HepG2 (cell line): ENCODE measurements around the gene PRDX2. TPM values are rescaled to one million over a fixed set of nuclear protein-coding genes. Genes with fewer than 3 reads are reported as not detected.

Experiments
- CENPT ChIP-seq: sonication (generic); formaldehyde crosslinking; IDR thresholded peaks from 2 replicates; pipeline ENCODE4 v1.8.0; 2022; ENCODE audit warnings: low read depth, mild to moderate bottlenecking, moderate library complexity, missing genetic modification reagents
- ELF4 ChIP-seq: sonication (generic); formaldehyde crosslinking; IDR thresholded peaks from 2 replicates; pipeline ENCODE4 v1.5.0; 2020; ENCODE audit warnings: missing genetic modification reagents, mild to moderate bottlenecking, moderate library complexity, borderline replicate concordance
- ELK4 ChIP-seq: sonication (generic); formaldehyde crosslinking; IDR thresholded peaks from 2 replicates; pipeline ENCODE4 v1.9.0; 2021; ENCODE audit warnings: missing genetic modification reagents, borderline replicate concordance
- FLYWCH1 ChIP-seq: sonication (generic); formaldehyde crosslinking; IDR thresholded peaks from 2 replicates; pipeline ENCODE4 v1.8.1; 2023; ENCODE audit warnings: mild to moderate bottlenecking, missing genetic modification reagents
- FOXA3 ChIP-seq: IDR thresholded peaks from 2 replicates; pipeline ENCODE4 v1.6.1; 2016; ENCODE audit warnings: missing genetic modification reagents, missing compliant biosample characterization
- HMG20B ChIP-seq: conservative IDR thresholded peaks from 2 replicates; pipeline ENCODE4 v1.6.1; 2016; ENCODE audit warnings: missing genetic modification reagents, missing compliant biosample characterization
- HOMEZ ChIP-seq: IDR thresholded peaks from 2 replicates; pipeline ENCODE4 v1.6.1; 2016; ENCODE audit warnings: low read depth
- NFIB ChIP-seq: sonication (generic); formaldehyde crosslinking; IDR thresholded peaks from 2 replicates; pipeline ENCODE4 v1.9.0; 2021; ENCODE audit warnings: missing genetic modification reagents, mild to moderate bottlenecking, borderline replicate concordance
- NR2F1 ChIP-seq, 2 experiments: fragments of 450-650 bp in 1 of 2; formaldehyde crosslinking in 1 of 2; IDR thresholded peaks; 2 replicates each; pipeline versions ENCODE4 v1.5.0 to v1.6.1; 2016 to 2020; ENCODE audit warnings: mild to moderate bottlenecking in 1 of 2, missing compliant biosample characterization in 1 of 2, missing genetic modification reagents in 1 of 2, moderate library complexity in 1 of 2
- NRL ChIP-seq: sonication (generic); formaldehyde crosslinking; IDR thresholded peaks from 2 replicates; pipeline ENCODE4 v1.5.0; 2020; ENCODE audit warnings: missing genetic modification reagents, mild to moderate bottlenecking, moderate library complexity, borderline replicate concordance
- POLR2AphosphoS5 ChIP-seq: IDR thresholded peaks from 2 replicates; pipeline ENCODE4 v1.6.1; 2012; ENCODE audit warnings: low read depth, low read length
- PPARG ChIP-seq: conservative IDR thresholded peaks from 2 replicates; pipeline ENCODE4 v1.6.1; 2016; ENCODE audit warnings: missing biosample characterization, missing genetic modification reagents
- RNF2 ChIP-seq: fragments of 450-650 bp; conservative IDR thresholded peaks from 2 replicates; pipeline ENCODE4 v1.6.1; 2016; ENCODE audit warnings: low read depth
- SNAPC2 ChIP-seq: sonication (generic); formaldehyde crosslinking; IDR thresholded peaks from 2 replicates; pipeline ENCODE4 v1.8.1; 2022; ENCODE audit warnings: mild to moderate bottlenecking, missing genetic modification reagents
- SNRNP70 ChIP-seq: fragments of 200-400 bp; formaldehyde crosslinking; IDR thresholded peaks from 2 replicates; pipeline ENCODE4 v1.6.1; 2017; ENCODE audit warnings: mild to moderate bottlenecking, low read depth, low read length, moderate library complexity
- TBX2 ChIP-seq: sonication (generic); formaldehyde crosslinking; IDR thresholded peaks from 2 replicates; pipeline ENCODE4 v1.5.0; 2020; ENCODE audit warnings: missing genetic modification reagents, mild to moderate bottlenecking, borderline replicate concordance
- ZNF205 ChIP-seq: IDR thresholded peaks from 2 replicates; pipeline ENCODE4 v1.6.1; 2018; ENCODE audit warnings: missing biosample characterization, missing genetic modification reagents
- ZNF333 ChIP-seq: sonication (generic); formaldehyde crosslinking; IDR thresholded peaks from 2 replicates; pipeline ENCODE4 v1.4.0; 2020; ENCODE audit warnings: mild to moderate bottlenecking, missing genetic modification reagents, borderline replicate concordance
- ZNF670 ChIP-seq: sonication (generic); formaldehyde crosslinking; IDR thresholded peaks from 2 replicates; pipeline ENCODE4 v1.8.0; 2022; ENCODE audit warnings: mild to moderate bottlenecking, missing genetic modification reagents, borderline replicate concordance
- ZNF687 ChIP-seq: sonication (generic); formaldehyde crosslinking; IDR thresholded peaks from 2 replicates; pipeline ENCODE4 v1.5.1; 2020; ENCODE audit warnings: mild to moderate bottlenecking, missing genetic modification reagents, moderate library complexity
- ZNF747 ChIP-seq: sonication (generic); formaldehyde crosslinking; IDR thresholded peaks from 2 replicates; pipeline ENCODE4 v1.8.1; 2023; ENCODE audit warnings: missing genetic modification reagents, mild to moderate bottlenecking, borderline replicate concordance
- ZNF816 ChIP-seq: sonication (generic); formaldehyde crosslinking; IDR thresholded peaks from 2 replicates; pipeline ENCODE4 v1.8.0; 2022; ENCODE audit warnings: missing genetic modification reagents, mild to moderate bottlenecking, borderline replicate concordance
- polyA plus RNA-seq, 8 experiments: library from polyadenylated mRNA; depleted of rRNA in 3 of 8; stranded (reverse) in 7 of 8; unstranded in 1 of 8; fragments of >200 nt; fragmentation: Illumina TruSeq in 4 of 8; extraction: Trizol in 4 of 8; gene quantifications; 2 replicates each; pipeline versions ENCODE4 v1.2.1 to v1.2.3, GENCODE V29; 2011 to 2016; ENCODE audit warnings: low read depth in 4 of 8, missing spikeins in 1 of 8, mixed read lengths in 1 of 8; ENCODE audit not compliant: insufficient read depth in 1 of 8
- total RNA-seq, 5 experiments: library from RNA; depleted of rRNA; stranded (reverse); fragments of >200 nt; fragmentation: Illumina TruSeq; extraction: Trizol; gene quantifications; 2 replicates each; pipeline ENCODE4 v1.2.3, GENCODE V29; 2016; ENCODE audit warnings: low read depth in 1 of 5

Gene PRDX2
- total and polyA plus RNA-seq, 2 of the 13 experiments (the other 11 are each of a cell fraction or from before 2014, with no cell fraction given), result 218 to 381 TPM

- peak; percentile 40; the same call in 1 of the 2 replicates for TF ChIP-seq FOXA3
- no peak for TF ChIP-seq HOMEZ (CRISPR knock-in tag)
- peak; percentile 58; the same call in 1 of the 2 replicates for TF ChIP-seq ZNF333
- TF ChIP-seq SNRNP70, result no peak
- peak; percentile 90 for TF ChIP-seq NRL (CRISPR knock-in tag)
- no peak for TF ChIP-seq ZNF670 (CRISPR knock-in tag)
- TF ChIP-seq SNAPC2 (CRISPR knock-in tag), result 0 out of 2 replicates have a peak, but pooled peaks have one; percentile 74
- TF ChIP-seq CENPT (CRISPR knock-in tag), result 0 out of 2 replicates have a peak, but pooled peaks have one; percentile 91
- TF ChIP-seq NFIB (CRISPR knock-in tag), result no peak
- TF ChIP-seq POLR2AphosphoS5, result 0 out of 2 replicates have a peak, but pooled peaks have one; percentile 41
- no peak; the same call in 1 of the 2 replicates for TF ChIP-seq ZNF816 (CRISPR knock-in tag)
- no peak for TF ChIP-seq HMG20B
- TF ChIP-seq ZNF687 (CRISPR knock-in tag), result peak; percentile 94
- TF ChIP-seq RNF2, result 0 out of 2 replicates have a peak, but pooled peaks have one; percentile 38
- peak; percentile 53; the same call in 1 of the 2 replicates for TF ChIP-seq ELK4 (CRISPR knock-in tag)
- TF ChIP-seq TBX2 (CRISPR knock-in tag), result peak; percentile 52; the same call in 1 of the 2 replicates
- no peak for TF ChIP-seq ELF4 (CRISPR knock-in tag)
- peak; percentile 38; the same call in 1 of the 2 replicates for TF ChIP-seq ZNF205 (CRISPR knock-in tag)
- no peak for TF ChIP-seq PPARG (CRISPR knock-in tag)
- TF ChIP-seq ZNF747 (CRISPR knock-in tag), result peak; percentile 59; the same call in 1 of the 2 replicates
- peak in 1 of 2 experiments; percentile 82; a peak in 3 of 4 replicates for TF ChIP-seq NR2F1 (CRISPR knock-in tag; IDR thresholded peaks at IDR 0.05)
- TF ChIP-seq FLYWCH1 (CRISPR knock-in tag), result 0 out of 2 replicates have a peak, but pooled peaks have one; percentile 49
These were observed 9.3 kb downstream of the PRDX2 start (continued) for GRCh38 chr19:12792051-12792852.
